Breast epithelium (tissue), 3 donors: ENCODE results near the gene NDUFC2.

Experiments used
- POLR2A ChIP-seq: fragments of 450-650 bp; IDR thresholded peaks from one replicate; pipeline ENCODE4 v1.6.1; 2016; ENCODE audit warnings: antibody characterized with exemption, mild to moderate bottlenecking, moderate library complexity
- POLR2AphosphoS5 ChIP-seq, 3 donors: sonication (generic); formaldehyde crosslinking; IDR thresholded peaks; one replicate each; pipeline ENCODE4 v1.6.1; 2017; ENCODE audit warnings: antibody characterized with exemption in 3 of 3

DNA sequence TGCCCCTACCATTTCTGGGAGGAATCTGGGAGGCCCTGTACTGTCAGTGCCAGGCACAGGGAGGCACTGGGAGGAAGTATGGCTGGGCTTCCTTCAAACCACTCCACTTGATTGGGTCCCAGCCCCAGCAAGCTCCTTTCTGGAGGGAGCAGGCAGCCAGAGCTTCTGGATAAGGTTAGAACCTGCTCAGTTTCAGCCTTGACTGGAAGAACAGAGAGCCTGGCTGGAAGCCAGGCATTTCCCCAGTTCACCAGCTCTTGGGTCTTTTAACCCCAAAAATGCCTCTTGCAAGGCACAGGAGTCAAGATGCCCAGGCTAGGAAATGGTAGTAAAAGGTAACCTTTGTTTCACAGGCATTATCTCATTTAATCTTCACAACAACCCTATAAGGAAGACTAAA lies 47.6 kb downstream of the NDUFC2 start:
- TF ChIP-seq POLR2AphosphoS5 (IDR thresholded peaks at IDR 0.05), result no peak
- TF ChIP-seq POLR2A, result no peak
